HG03196 (cell line): ENCODE data around the gene PARVG.

Experiments used
- ATAC-seq: cut with Tn5 transposase; IDR thresholded peaks from one replicate; pipeline ENCODE4 v1.9.1; 2021; ENCODE audit not compliant: unreplicated experiment

PARVG gene

GRCh38 chr22:44180706-44181032, at the start of gene PARVG:
PARVG (plus strand) TSS chr22:44180925; CDS start chr22:44183330, 2,405 bp downstream.
- peak; percentile 53 for ATAC-seq

GRCh38 chr22:44131412-44131811, 49.3 kb upstream of the PARVG start:
- ATAC-seq = no peak

GRCh38 chr22:44131989-44132685, 48.6 kb upstream of the PARVG start:
- ATAC-seq = no peak

GRCh38 chr22:44132724-44133123, 48.0 kb upstream of the PARVG start:
- ATAC-seq = no peak

- no peak for ATAC-seq
Measured at GRCh38 chr22:44133161-44133560, 47.6 kb upstream of the PARVG start.

GRCh38 chr22:44133901-44134571, 46.7 kb upstream of the PARVG start:
- no peak for ATAC-seq

GRCh38 chr22:44136112-44136511, 44.6 kb upstream of the PARVG start:
- no peak for ATAC-seq

GRCh38 chr22:44136786-44137185, 43.9 kb upstream of the PARVG start:
- ATAC-seq = no peak

GRCh38 chr22:44137415-44137814, 43.3 kb upstream of the PARVG start:
- ATAC-seq = no peak

- no peak for ATAC-seq
Measured at GRCh38 chr22:44139773-44140172, 41.0 kb upstream of the PARVG start.

GRCh38 chr22:44142421-44143104, 38.2 kb upstream of the PARVG start:
- no peak for ATAC-seq

- ATAC-seq = no peak
Measured at GRCh38 chr22:44143105-44143474, 37.6 kb upstream of the PARVG start.

- no peak for ATAC-seq
Measured at GRCh38 chr22:44143579-44143978, 37.1 kb upstream of the PARVG start.

GRCh38 chr22:44144046-44144569, 36.6 kb upstream of the PARVG start:
- ATAC-seq = no peak

GRCh38 chr22:44145544-44145943, 35.2 kb upstream of the PARVG start:
- no peak for ATAC-seq

- no peak for ATAC-seq
Measured at GRCh38 chr22:44146088-44146861, 34.5 kb upstream of the PARVG start.

GRCh38 chr22:44147008-44147645, 33.6 kb upstream of the PARVG start:
- ATAC-seq = no peak

- ATAC-seq = no peak
Measured at GRCh38 chr22:44147821-44148574, 32.7 kb upstream of the PARVG start.

GRCh38 chr22:44151676-44152075, 29.0 kb upstream of the PARVG start:
- ATAC-seq = no peak

GRCh38 chr22:44153710-44154109, 27.0 kb upstream of the PARVG start:
- ATAC-seq = no peak
